Activated T-cell treated with anti-CD3 and anti-CD28 coated beads, Interleukin-2, amount 50 U/mL, for 48 hours (primary cell): Measurements from ENCODE around the gene NUP93.
"Not testable (repeated sequence)": the region's sequence is repeated elsewhere in the genome, so short reads cannot be mapped to it uniquely, and the experiment has no call there.

ENCODE experiments used
- DNase-seq, 2 experiments: peaks; one replicate each; pipeline ENCODE4 v3.0.0-alpha.2; 2020

Gene NUP93

DNA sequence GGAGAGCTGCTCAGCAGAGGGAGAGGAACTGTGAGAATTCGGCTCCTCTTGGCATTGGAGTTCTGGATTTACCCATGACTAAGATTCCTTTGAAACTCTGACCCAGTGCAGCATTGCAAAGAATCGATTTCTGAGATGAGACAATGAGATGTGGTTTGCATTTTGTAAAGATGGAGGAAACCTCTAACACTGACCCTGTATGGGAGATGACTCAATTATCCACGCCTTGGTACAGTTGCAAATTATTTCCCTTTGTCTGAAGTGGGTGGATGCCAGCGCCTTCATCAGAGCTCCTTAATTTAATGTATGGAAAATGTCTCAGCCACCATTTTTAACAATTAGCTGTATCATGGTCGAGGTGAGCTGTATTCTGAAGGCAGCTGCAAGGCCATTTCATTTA lies 53.4 kb downstream of the NUP93 start:
- no peak for DNase-seq

DNA sequence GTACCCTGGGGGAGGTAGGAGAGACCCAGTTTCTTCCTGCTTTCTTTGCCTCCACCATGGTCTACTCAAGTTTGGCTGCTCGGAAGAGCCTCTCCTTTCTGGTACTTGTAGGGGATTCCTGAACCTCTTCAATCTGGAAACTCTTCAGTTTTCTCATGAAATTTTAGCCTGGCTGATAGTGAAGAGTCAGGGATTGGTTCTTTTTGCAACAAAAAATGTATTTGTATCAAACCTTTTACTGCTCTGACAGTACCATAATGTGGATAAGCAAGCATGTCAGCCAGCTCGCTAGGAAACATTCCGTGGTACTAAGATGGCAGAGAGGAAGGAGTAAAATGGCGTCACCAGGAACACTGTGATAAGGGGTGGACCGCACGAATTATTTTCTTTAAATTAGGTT lies 55.4 kb downstream of the NUP93 start:
- no peak for DNase-seq

DNA sequence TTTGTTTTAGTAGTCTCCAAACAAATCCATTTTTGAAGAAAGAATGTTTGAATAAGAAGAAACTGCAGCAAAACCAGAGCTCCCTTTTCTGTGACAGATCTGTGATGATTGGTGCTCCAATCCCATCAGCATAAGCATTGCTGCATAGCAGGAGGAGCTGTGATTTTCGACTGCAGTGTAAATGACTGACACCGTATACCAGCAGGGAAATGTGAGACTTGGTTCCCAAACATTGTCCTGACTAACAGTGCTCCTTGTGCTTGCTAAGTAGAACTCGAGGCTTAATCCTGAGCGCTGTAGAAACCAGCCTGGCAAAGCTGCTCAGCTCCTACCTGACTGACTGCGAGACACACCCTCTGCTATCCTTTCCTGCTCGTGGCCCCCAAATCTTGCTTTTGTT lies 57.2 kb downstream of the NUP93 start:
- no peak for DNase-seq

DNA sequence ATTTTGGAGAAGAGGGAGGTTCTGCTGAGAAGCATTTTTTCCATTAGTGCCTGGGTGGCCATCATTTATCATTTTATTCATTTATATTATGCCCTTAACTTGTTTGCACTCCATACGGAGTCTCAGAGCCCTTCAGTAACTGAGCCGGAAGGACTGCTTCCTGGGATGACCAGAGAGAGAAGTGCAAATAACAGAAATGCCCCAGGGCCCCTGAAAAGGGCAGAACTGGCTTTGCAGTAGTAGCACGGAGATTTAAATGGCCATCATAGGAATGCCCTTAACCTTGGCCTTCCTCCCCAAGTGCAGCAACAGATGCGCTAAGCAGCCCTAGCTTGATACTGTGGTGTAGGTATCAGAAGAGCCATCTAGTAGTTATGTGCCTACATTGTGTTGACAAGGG lies 58.5 kb downstream of the NUP93 start:
- DNase-seq, result no peak

DNA sequence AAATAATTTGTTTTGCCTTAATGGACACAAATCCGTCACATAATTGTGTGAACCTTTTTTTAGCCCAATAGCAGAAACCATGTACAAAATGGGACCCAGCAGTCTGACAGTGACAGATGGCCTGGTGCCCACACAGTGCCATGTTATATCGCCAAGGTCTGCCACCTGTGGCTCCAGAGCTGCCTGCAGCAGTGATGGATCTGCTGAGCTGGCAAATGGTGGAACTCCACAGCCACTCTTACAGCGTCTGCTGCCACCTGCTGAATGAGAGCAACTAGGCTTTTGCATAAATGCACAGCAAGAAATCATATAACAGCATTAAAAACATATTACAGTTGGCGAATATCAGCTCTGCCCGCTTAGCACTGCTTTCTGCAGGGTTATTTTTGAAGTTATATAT lies 59.4 kb downstream of the NUP93 start:
- DNase-seq, result no peak

DNA sequence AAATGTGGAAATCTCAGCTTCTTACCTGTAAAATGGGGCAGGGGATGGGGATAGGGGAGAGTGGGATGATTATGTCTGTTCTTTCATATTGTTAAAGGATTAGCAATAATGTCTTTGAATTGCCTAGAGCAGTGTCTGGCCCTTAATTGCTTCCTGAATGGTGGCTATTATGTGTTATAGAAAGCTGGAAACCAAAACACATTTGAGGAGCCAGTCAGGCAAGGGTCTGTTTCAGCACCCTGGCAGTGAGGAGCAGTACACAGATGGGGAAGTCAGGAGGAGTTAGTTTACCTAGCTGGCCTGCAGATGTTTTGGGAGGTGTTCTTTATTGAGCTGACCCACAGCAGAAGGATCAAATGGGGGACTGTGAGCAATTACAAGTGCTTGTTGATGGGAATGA lies 63.0 kb downstream of the NUP93 start:
- DNase-seq, result no peak

DNA sequence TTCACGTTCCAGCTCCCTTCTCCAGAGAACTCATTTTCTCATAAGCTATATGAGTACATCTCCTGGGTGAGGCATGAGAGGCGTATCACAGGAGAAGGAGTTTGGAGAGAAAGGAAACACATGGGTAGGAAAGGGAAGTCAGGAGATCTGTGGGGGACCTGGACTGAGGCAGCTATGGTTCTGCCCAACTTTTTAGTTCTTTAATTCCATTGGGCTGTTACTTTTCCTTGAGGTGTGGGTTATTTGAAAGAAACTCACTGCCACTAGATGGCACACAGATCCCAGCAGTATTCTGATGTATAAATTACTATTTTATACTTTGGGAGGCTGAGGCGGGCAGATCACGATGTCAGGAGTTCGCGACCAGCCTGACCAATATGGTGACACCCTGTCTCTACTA lies 63.6 kb downstream of the NUP93 start:
- DNase-seq, result no peak

DNA sequence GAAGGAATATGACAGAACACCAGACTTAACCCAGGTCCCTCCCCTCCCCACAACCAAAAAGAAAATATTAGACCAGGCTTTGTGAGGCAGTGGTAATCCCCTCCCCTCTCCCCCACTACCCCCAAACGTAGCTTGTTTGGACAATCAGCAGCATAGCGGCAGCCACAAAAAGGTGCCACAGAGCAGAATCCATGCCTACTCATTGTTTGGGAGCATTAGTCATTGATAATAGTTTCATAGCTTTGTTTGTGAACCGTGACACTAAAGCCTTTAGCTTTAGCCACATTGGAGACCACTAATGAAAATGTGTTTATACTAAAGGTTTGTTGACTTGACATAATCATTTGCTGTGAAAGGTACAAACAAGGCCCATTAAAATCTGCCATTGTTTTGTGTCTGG lies 65.1 kb downstream of the NUP93 start:
- DNase-seq, result no peak

DNA sequence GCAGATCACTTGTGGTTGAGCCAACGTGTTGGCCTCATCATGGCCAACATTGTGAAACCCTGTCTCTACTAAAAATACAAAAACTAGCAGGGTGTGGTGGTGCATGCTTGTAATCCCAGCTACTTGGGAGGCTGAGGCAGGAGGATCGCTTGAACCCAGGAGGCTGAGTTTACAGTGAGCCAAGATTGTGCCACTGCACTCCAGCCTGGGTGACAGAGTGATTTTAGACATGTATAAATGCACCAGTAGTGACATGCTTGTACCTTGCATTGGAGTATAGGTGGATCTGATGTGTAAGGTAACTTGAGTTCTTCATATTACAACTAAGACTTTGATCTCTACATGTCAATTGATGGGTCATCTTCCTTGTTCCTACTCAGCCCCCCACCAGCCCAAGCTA lies 67.1 kb downstream of the NUP93 start:
- not testable (repeated sequence) for DNase-seq

DNA sequence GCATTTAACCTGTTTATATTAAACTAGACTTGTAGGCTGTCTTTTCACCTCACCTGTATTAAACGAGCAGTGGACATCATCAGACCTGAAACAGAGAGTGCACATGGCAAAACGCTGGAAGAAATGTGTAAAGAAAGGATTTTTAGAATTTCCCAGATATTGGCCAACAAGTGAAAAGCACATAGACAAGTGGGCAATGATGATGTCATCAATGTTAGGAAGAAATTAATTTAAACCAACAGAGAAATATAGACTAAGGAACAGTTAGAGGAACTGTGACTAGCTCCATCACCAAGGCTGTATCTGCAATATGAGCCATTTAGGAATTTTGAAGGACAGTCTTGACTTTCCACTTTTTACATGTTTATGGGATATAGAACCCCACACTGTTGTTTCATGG lies 67.9 kb downstream of the NUP93 start:
- DNase-seq, result no peak

DNA sequence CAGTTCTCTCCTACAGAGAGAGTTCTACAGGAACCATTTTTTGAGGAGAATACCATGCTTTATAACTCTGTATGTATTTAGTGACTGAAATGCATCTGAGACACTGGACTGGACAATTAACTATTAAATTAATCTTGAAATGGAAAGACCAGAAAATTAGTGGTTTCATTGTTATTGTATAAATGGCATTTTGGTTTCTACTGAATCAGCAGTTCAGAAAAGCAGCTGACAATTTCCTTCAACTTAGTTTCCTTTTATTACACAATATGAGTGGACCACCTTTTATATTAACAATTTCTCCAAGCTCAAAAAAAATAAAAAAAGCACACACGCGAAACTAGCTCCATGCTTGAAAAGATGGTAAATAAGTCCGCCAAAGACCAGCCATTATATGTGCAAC lies 69.0 kb downstream of the NUP93 start:
- no peak for DNase-seq

DNA sequence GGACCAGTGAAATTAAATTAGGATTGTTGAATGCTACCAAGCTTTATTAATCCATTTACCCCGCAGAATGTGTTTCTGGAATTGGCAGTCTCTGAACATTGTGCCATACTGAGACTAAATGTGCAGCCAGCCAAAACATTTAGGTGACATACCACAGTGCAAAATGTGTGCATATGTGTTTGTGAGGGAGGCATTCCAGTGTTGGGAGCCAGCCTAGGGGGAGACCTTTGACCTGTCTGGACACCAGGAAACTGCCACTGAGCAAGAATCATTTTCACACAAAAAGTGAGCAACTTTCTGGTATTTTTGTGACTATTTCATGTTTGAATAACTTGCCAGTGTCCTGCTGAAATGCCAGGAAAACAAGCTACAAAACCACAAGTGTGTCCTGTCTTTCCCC lies 70.4 kb downstream of the NUP93 start:
- no peak for DNase-seq

DNA sequence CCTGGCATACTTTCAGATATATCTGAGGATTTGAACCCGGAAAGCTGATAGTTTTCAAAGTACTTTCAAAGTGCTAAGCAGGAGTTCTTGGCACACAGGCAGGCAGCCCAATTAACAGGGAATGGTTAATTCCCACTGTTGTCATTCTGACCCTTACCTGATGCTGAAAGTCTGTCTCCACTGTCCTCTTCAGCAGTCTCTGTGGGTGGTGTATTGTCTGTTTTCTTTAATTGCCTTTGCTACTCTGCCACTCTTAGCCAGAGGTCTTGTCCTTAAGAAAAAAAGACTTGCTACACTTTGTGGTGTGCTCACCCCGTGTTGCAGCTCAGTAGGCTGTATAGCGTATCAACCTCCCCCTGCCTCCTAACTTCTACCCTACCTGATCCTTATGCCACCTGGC lies 71.8 kb downstream of the NUP93 start:
- DNase-seq, result no peak

DNA sequence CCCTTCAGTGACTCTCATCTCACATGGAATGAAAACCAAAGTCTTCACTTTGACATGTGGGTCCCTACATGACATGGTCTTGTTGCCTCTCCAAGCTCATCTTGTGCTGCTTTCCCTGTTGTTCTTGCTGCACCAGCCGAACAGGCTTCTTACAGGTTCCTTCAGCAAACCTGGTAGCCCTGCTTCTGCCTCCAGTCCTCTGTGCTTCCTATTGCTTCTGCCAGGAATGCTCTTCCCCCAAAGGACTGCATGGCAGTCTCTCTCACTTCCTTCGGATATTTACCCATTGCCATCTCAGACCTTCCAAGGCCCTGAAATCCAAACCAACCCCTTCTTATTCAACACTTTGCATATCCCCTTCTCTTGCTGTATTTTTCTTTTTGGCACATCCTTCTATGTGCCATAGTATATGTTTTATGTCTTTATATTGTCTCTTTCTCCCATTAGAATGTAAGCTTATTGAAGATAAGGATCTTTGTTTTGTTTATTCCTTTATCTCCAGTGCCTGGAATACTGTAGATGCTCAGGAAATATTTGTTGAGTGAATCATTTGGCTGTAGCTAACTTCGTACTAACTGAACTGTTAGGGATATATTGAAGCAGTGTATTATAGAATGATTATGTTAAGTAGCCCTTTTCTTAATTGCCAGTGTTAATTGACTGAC lies 77.2 kb downstream of the NUP93 start:
- no peak for DNase-seq

DNA sequence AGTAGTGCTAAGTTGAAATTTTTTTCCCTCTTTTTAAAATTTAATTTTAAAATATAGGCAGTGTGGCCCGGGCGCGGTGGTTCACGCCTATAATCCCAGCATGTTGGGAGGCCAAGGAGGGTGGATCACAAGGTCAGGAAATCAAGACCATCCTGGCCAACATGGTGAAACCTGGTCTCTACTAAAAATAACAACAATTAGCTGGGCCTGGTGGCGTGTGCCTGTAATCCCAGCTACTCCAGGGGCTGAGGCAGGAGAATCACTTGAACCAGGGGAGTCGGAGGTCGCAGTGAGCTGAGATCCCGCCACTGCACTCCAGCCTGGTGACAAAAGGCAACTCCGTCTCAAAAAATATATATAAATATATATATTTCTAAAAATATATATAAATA lies 77.7 kb downstream of the NUP93 start:
- DNase-seq, result not testable (repeated sequence)

DNA sequence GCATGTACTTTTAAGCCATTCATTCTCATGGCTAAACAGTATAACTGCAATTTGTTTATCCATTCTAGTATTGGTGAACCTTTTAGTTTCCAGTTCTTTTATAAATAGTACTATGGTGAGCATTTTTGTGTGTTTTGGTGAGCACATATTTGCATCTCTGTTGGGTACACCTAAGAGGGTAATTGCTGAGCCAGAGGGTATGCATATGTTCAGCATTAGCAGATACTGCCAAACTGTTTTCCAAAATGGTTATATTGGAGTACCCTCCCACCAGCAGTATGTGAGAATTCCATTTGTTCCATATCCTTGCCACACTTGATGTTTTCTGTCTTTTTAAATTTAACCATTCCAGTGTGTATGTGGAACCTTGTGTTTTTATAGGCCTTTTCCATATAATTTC lies 81.0 kb downstream of the NUP93 start:
- no peak for DNase-seq

DNA sequence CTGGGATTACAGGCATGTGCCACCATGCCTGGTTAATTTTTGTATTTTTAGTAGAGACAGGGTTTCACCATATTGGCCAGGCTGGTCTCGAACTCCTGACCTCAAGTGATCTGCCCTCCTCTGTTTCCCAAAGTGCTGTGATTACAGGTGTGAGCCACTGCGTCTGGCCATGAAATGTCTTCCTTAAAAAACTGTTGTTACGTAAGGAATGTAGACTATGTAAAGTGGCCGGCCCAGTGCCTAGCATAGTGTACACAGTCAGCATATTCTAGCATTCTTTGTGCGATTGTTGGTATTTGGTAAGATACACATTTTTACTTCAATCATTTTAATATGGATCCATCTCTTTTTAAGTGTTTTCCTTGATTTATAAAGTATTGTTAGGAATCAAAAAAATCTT lies 81.7 kb downstream of the NUP93 start:
- DNase-seq, result not testable (repeated sequence)

DNA sequence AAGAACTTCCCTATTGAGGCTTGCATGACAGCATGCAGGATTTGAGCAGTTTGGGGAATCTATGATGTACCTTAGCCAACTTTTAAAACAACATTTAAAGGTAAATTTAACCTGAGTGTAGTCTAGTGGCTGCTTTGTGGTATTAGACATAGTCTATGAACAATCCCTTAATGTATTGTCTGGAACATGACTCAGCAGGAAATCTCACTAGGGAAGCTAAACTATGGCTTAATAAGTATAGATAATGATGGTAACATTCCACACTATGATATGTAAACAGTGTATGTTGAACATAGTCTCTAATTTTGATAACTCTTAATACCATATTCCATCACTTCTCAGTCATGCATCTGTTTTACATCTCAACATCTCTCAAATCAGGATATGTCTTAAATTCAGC lies 83.0 kb downstream of the NUP93 start:
- DNase-seq, result no peak

DNA sequence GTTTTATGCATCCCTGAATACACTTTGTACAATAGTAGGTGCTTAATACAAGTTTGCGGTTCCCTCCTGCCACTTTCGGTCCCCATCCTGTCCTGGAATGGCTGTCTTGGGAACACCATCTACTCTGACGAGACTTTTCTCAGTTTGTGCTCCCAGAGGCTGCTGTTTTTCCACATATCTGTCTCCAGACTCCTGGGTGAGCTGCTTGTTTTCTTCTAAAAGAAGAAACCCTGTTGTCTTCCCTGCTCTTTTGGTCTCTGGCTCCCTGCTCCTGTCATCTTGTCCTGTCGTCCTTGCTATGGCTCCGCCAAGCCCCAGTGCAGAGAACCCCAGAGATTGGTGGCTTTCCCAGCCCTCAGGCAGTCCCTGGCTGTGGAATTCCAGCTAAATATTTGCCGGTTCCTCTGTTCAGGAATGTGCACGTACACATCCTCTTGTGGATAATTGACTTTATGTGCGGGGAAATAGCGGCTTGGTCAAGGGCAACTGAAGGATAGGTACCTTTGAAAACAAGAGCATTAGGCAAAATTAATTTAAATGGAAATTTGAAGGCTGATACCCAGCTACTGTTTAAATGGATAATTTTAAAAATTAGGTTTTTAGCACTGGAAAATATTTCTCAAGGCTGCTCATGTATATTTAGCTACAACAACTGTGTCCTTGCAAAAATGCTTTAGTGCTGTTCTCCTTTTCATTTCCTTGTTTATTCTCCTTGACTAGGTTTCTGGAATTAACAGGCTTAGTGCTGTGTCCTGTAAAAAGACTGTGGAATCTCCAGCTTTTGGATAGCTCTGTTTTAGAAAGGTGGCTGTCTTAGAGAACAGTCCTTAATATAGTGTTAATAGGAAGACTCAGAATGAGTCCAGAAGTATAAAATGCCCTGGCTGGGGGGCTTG lies 84.9 kb downstream of the NUP93 start:
- no peak for DNase-seq

DNA sequence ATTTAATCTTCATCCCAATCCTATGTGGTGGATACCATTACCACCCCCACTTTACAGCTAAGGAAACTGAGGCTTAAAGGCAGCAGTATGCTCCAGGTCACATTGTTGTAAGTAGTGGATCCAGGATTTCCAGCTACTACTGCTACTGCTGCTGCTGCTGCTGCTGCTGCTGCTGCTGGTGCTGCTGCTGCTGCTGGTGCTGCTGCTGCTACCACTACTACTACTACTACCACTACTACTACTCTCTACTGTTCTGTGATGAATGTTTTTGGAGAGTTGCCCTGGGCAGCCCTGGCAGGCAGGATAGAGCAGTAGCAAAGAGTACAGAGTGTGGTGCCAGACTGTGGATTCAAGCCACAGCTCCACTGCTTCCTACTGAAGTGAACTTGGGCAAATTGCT lies 85.8 kb downstream of the NUP93 start:
- no peak for DNase-seq

DNA sequence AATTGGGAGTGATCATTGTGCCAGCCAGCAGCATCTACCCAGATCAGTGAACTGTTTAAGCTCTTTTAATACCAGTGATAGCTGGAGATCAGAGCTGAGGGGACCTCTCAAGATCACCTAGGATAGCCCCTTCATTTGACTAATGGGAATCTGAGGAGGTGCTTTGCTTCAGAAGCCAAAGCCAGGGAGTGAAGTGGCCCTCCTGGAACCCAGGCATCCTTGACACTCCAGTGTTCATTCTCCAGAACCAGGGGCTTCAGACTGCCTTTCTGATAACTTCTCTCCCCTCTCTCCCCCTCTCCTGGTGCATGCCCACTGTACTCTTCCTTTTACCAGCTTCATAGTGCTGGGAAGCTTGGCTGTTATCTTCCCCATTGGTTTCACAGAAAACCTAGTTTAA lies 87.1 kb downstream of the NUP93 start:
- no peak for DNase-seq

DNA sequence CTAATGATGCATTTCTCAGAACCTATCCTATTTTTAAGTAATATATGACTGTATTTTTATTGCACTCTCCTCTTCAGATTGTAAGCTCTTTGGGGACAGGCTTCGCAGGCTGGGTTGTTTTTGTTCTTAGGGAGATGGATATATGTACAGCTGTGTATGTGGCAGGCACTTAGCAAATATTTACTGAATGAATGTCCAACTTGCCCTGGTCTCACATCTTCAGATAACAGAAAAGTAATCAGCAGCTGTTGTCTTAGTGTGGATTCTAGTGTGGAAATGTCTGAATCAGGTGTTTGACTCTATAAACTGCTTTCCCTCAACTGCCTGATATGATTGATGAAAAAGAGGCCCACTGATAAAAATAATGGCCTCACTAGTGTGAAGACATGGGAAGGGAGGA lies 88.0 kb downstream of the NUP93 start:
- DNase-seq, result no peak

DNA sequence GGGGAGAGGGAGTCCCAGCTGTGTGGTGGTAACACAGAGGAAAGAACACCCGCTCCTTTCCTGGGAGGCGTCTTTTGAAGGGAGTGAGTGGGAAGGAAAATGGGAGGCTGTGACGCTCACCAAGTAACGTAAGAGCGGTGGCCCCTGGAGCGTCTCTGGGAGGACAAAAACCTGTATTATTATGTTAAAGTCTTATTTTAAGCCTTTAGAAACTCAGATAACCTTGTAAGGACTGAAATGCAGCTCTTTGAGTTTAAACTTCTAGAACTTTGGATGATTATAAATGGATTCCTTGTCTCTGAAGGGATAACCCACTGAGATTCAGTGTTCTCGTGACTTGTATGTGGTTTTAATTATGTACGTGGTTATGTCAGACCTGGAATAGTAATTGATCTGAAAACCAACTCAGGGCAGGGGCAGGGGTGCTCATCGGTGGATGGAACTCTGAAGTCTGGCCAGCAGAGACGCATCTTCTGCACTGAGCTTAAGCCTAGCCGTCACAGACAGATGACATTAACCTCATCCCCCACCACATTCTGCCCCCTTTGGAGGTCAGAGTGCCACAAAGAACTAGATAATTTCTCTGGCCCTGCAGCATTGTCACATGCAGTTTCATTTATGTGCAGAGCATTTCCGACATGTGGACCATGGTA lies 93.3 kb downstream of the NUP93 start:
- no peak for DNase-seq

DNA sequence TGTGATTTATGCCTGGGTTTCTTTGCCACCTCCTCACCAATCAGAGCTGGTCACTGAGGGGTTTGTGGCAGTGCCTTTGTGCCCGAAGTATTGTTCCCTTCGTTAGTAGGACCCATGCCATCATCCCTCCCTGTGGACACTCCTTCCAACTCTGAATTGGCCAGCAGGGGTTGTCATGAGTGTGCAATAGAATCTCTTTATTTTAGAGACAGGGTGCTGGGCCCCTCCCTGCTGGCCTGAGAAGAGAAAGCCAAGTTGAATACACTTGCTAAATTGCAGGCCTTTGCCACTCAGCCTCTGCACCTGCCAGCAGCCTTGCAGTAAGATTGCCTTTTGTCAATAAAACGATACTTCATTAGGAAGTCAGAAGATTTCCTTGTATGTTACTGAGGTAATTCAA lies 94.4 kb downstream of the NUP93 start:
- no peak for DNase-seq
